Posterior vena cava (tissue), 2 donors: Measurements from ENCODE around the gene CAMKK2. TPM values are rescaled to one million over a fixed set of nuclear protein-coding genes. Genes with fewer than 3 reads are reported as not detected.
"Not testable (repeated sequence)": the region's sequence is repeated elsewhere in the genome, so short reads cannot be mapped to it uniquely, and the experiment has no call there.

Source experiments
- DNase-seq: peaks from one replicate; pipeline ENCODE4 v3.0.0-alpha.2; 2020; ENCODE audit warnings: low spot score
- intact Hi-C, 2 donors: fragments of 100-400 bp; cut with DNase I; formaldehyde crosslinking; loops; one replicate each; pipeline versions ENCODE4 v1.14.1 to v1.14.2; 2022 to 2023
- total RNA-seq, 2 donors: library from RNA; stranded (reverse); fragmentation: NEBNext Ultra II Directional; extraction: Animal tissue kit (Norgen Biotek cat#: 25700); gene quantifications; one replicate each; pipeline ENCODE4 v1.2.1, GENCODE V29; 2021
- donor health status: DM: yes; HTN: yes; CAD: no.
- donor health status: DM: yes; HTN: yes; CAD: no.

The CAMKK2 gene
- total RNA-seq, 2 donors from 2014 or later = 39.2 to 39.7 TPM

DNA sequence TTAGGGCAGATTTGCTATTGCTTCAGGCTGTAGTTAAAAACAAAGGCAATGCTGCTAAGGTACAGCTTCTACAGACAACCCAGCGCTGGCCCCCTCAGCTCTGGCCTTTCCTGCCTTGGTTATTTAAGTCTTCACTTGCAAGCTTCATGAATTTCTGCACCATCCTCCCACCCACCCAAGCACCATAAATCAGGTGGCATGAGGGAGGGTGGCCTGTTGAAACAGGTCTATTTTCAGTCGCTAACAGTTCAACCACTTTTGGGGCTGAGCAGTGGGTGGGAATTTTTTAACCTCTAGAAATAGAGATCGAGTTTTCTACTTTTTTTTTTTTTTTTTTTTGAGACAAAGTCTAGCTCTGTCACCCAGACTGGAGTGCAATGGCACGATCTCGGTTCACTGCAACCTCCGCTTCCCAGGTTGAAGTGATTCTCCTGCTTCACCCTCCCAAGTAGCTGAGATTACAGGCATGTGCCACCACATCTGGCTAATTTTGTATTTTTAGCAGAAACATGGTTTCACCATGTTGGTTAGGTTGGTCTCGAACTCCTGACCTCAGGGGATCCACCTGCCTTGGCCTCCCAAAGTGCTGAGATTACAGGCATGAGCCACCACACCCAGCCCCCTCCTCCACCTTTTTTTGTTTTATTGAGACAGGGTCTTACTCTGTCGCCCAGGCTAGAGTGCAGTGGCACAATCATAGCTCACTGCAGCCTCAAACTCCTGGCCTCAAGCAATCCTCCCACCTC is 38.6 kb downstream of the CAMKK2 start:
- intact Hi-C loops = not testable (repeated sequence)

DNA sequence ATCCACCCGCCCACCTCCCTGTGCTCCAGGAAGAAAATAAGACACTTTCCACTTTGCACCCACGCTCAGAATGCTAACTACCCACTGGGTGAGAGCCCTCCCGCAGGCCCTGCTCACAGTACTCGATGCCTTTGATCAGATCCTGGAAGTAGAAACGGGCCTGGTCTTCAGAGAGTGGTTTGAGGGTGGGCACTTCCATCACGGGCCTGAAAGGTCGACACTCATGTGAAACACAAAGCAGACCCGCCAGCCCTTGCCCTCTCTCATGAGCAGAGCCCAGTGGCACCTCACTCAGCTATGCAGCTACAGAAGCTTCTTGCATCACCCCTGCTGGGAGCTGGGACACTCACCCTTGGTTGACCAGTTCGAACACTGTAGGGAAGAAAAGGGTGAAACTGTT is 41.1 kb downstream of the CAMKK2 start:
- intact Hi-C loops = no loop called here
- no peak for DNase-seq

More for the DNA sequence above, 38.6 kb downstream of the CAMKK2 start:
- DNase-seq = not testable (repeated sequence)

DNA sequence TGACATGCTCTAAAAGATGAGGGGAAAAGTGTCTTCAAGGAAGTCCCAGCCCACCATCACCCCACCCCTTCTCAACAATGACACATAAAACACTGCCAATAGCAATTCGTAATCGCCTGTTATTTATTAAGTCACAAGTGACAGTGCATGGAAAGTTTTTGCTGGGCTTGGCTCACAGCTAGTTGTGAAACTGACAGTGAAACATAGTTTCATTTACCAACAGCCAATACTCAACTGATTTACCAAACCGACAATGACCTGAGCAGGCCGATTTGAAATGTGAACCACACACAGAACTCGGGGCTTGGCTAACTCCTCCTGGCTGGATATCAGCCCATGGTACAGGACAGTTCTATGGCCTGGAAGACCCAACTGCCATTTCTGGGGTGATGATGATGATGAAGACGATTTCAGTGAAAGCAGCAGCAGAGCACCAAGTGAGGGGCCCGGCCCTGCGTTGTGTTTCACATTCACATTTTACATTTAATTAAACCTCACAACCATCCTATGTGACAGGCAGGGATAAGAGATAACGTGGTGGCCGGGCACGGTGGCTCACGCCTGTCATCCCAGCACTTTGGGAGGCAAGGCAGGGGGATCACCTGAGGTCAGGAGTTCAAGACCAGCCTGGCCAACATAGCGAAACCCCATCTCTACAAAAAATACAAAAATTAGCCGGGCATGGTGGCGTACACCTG is 42.7 kb downstream of the CAMKK2 start:
- intact Hi-C loops = no loop called here
- DNase-seq = no peak

DNA sequence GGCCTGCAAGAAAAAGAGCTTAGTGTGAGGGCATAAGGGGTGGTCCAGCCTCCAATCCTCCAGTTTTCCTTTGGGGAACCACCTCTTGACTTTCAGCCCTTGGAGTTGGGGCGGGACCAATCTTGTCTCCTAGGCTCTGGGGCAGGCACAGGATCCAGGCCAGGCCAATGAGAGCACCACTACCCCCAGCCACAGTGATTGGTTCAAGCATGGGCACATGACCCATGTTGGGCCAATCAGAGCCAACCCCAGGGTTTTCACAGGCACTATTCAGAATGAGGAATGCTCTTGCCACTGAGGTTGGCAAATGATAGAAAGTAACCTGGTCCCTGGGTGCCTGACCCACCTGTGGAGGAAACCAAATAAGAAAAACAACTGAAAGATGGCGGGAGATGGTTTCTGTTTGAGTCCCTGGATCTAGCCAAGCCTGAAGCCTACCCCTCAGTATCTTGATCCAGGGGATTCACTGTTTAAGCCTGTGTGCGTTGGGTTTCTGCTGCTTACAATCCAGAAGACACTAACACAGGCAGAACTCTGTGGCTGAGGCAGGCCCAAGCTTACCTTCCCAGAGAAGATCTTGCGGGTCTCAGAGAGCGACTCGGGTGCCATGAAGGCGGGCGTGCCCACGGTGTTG is 43.7 kb downstream of the CAMKK2 start:
- intact Hi-C loops = no loop called here
- DNase-seq = no peak

DNA sequence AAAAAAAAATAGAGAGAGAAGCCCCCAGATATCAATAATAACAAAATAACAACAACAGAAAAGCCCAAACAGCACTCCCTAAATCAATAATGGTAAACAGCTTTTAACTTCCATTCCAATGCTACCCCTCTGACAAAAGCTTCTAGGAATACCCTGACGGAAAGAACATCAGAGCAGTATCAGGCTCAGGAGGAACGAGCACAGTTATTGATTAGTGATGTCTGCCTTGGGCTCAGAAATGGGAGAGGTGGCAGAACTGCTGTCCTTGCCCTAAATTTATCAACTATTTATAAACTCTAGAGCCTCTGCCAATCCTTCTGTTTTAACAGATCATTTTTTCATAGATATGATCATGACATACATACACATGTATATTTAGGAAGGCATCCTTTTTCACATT is 44.7 kb downstream of the CAMKK2 start:
- DNase-seq = no peak
- intact Hi-C loops = no loop called here

DNA sequence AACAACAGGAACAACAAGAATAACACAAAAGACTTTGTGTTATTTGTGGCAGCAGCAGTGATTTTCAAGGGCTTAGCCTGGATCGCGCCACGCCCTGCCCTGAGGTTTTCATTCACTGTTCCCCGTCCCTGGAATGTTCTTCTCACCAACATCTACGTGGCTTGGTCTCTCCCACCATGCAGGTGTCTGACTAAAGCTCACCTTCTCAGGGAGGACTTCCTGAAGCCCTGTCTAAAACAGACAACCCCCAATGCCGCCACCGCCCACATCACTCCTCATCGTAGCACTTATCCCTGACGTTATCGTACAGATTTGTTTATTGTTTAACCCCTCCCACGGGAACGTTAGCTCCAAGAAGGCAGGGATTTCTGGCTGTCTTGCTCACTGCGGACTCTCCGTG is 46.1 kb downstream of the CAMKK2 start:
- intact Hi-C loops = no loop called here

DNA sequence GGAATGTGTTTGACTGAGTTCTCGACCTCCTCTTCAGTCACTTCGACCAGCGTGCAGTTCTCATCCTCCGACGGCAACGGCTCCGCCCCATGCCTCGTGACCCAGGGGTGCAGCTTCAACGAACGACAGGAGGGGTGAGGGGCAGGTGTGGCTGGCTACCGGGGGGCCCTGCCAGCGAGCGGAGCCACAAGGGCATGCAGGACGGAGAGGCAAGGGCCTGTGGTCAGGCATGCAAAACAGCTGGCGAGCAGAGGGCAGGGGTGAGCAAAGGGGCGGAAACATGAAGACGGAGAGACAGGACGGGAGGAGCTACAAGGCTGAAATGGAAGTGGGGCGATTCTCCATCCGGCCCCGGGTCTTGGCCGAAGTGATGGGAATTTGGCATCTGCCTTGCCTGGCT is 47.9 kb downstream of the CAMKK2 start:
- intact Hi-C loops = no loop called here
- DNase-seq = no peak

More for the DNA sequence above, 46.1 kb downstream of the CAMKK2 start:
- no peak for DNase-seq

DNA sequence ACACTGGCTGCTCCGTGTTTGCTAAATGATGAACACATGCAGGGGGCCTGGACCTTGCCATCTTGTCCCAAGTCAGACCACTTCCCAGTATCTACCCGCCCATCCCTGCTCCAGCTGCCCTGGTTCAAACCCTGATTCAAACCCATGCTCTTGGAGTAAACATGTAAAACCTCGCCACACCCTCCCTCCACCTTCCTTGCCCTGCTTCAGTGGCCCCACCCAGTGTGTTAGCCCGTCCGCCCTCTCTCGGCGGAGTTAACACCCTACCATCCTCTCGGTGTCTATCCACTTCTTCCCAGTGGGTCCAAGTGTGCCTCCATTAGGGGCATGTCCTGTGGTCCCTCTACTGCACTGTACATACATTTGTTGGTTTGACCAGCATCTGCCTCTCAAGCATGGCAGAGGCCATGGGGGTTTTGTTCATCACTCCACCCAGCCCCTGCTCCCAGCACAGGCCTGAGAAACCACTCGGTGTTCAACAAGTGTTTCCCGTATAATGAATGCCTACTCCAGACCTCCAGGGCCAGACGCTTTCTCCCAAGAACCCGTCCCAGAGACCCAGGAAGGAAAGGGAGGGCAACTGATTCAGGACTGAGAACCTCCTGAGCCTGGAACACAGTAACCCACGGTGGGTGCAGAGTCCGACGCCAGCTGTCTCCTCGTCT is 49.5 kb downstream of the CAMKK2 start:
- DNase-seq = no peak
- intact Hi-C loops = no loop called here

DNA sequence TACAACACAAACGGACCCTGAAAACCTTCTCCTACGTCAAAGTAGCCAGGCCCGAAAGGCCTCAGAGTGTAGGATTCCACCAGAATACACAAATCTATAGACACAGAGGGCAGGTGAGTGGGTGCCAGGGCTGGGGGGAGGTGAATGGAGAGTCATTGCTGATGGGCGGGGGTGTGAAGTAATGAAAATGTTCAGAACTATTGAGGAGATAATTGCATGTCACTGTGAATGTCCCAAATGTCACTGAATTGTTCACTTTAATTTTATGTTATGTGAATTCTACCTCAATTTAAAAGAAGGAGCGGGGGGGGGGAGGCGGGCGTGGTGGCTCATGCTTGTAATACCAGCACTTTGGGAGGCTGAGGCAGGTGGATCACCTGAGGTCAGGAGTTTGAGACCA is 50.6 kb downstream of the CAMKK2 start:
- intact Hi-C loops = no loop called here
- no peak for DNase-seq

DNA sequence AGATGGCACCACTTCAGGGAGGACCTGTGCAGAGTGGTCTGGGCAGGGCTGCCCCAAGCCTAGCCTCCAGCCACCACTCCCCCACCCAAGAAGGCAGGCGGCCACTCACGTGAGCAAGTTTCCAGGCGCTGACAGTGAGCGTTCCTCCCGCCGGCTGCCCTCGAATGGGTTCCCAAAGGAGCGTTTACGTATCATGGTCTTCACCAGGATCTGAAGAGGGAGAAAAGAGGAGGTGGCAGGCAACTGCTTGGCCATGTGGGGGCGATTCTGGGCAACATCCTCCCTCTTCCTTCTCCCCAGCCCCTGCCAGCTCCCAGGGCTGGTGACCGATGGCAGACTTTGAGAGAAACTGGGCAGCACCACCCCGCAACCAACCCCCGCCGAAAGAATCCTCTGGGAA is 51.5 kb downstream of the CAMKK2 start:
- intact Hi-C loops = no loop called here
- no peak for DNase-seq

DNA sequence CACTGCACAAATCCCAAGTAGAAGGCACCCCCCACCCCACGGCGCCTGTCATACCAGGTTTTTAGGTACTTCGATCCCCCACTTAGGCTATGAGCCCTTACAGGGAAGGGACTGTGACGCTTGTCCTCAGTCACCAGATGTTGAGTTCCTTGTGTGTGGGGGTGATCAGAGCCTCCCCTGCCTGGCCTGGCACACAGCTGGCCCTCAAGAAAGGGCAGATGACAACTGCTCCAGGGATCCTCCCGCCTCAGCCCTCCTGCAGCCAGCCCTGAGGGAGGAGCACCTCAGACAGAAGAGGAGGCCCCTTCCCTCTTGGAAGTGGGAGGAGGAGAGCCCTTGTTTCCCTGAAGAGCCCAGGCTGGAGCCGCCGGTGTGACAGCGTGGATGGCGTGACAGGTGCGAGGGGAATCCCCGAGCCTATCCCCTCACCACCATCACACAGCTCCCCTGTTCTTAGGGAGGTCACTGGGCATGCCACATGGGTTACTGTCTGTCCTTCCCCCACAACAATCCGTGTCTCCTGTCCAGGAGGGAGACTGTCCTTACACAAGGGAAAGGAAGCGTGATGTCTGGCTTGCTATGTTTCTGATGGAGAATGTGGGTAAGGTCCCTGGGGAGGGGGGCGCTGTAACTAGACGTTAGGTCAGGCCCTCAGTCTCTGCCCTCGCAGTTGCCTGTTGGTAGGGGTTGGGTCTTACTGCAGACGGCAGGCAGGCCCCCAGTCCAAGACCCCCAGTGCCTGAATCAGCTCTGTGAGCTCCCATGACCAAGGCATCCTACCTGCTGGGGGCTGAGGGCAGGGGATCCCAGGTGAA is 55.1 kb downstream of the CAMKK2 start:
- no peak for DNase-seq
- intact Hi-C loops = no loop called here

DNA sequence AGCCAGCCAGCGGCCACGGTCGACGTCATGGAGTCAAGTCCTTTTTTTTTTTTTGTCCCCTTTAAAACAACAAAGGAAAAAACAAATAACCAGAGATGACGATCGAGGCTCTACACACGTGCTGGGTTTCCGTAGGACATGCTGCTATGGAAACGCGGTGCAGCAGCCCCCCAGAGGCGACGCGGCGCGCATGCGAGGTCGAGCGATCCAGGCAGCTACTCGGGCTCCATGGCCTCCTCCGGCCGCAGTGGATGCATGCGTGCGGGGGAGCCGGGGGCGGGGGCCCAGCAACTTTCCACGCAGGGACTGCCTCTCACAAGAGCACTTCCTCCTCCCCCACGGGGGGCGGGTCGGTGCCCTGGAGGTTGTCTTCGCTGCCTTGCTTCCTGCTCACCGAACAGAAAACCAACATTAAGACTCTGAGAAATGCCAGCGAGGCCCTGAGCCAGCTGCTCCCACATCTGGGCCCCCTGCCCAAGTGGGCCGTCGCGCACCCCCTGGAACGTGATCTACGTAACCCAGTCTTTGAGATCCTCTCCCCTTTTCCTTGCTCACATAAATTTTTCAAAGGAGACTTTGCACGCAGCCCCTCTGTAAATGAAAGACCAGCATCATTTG is 55.9 kb downstream of the CAMKK2 start:
- peak; percentile 94 for DNase-seq
- intact Hi-C loops = no loop called here

DNA sequence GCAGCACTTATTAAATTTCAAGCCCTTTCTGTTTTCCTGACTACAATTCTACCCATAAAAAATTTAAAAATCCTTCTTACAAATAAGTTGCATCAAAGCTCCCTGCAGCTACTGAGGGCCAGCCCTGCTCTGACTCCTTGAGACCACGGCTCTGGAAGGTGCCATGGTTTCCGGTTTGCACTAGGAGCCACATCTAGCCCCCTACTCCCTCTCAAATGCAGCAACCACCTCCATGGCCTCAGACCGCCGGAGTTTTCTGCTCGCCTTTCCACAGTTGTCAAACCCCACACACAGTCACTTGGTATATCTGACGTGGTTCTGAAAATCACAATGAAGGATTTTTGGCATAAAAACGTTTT is 56.5 kb downstream of the CAMKK2 start:
- DNase-seq = no peak
- intact Hi-C loops = no loop called here

DNA sequence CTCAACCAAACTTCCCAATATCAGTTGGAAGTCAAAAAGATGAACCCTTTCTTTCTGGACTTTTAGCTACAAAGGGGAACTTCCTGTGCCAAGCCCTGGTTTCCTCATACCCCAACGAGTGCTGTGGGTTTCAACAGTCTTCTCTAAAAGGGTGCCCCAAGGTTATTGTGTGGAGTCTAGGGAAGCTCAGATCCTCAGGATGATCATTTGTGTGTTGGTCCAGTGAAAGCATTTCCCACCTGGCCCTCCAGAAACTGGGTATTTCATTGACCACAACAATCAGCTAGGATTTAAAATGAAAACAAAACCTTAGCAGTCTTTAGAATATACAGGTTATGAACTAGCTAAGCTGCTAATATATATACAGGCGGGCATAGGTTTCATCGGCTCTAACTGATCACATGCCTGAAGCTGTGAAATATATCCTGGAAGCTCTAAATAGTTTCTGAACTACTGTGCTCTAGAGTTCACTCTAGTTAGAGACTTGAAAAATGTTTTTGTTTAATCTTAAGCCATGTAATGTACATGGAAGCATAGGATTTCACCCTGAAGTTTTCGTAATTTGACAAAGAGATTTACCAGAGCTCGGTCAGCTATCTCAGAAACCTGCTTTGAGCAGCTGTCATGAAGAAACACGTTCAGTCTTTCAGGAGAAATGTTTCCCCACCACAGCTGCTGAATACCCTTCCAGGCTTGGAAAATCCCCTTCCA is 57.0 kb downstream of the CAMKK2 start:
- intact Hi-C loops = loop anchor here in 1 of 2 donors (10.0 kb wide), 1 partner anchor 125 kb away; no protein-coding TSS in a partner anchor

DNA sequence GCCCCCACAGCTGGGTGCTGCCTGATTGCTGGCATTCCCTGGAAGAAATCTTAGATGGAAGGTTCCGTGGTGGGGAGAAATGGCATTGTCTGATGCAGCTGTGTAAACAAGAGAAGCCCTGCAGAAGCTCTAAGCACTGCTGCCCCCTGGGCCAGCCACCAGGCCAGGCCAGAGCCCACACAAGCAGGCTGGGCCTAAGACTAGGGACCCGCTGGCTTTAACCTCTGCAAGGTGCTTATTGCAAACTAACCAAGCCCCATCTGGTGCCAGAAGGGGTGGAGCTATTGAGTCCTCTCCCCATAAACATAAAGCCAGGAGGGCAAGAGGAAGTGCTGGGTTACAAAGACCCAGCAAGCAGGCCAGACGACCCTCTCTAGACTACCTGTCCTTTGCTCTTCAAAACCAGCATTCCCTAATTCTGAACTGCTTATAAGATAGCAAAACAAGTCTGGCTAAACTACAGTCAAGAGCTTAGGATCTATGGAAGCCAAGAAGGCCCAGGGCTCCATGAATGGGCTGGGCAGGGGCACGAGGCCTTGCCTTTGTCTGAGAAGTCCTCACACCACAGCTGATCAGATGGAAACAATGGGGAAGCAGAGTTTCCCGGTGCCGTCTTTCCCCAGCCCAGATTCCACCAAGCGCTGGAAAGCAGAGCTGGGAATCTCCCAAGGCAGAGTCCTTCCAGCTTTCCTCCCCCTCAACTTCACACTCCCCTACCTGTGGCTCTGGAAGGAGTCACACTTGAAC is 57.7 kb downstream of the CAMKK2 start:
- DNase-seq = no peak
- intact Hi-C loops = loop anchor here in 1 of 2 donors (10.0 kb wide), 1 partner anchor 124 kb away; no protein-coding TSS in a partner anchor

More for the DNA sequence above, 57.0 kb downstream of the CAMKK2 start:
- DNase-seq = no peak

DNA sequence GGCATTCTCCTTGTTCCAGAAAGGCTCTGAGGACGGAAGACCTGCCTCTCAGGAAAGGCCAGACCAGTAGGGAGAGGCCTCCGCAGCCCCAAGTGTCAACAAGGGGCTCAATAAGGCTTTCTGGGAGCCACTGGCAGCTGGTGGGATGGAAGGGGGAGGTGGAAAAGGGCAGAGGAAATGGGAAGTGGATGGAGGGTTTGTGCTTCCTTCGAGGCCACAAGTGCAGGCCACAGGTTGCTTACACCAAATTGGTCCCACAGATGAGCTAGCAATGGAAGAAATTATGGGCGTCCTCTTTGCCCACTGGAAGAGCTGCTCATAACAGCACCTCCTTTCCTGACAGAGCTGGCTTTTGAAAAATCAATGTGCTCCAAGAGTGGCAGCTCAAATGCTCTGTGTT is 58.4 kb downstream of the CAMKK2 start:
- intact Hi-C loops = loop anchor here in 1 of 2 donors (10.0 kb wide), 1 partner anchor 123 kb away; no protein-coding TSS in a partner anchor
- DNase-seq = no peak

DNA sequence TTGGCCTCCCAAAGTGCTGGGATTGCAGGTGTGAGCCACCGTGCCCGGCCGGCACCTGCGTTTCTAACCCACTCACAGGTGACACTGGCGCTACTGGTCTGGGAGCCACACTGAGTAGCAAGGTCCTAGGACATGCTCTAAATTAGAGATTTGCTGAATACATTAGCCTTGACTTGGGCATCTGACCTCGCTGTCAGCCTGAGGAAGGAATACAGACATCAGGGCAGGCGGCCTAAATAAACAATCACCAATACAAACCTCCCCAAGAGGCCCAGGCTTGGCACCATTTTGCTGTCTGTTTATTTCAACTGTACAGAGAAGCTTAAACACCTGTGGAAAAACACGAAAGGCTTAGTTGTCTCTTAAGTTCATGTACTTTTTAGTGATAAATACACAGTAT is 59.1 kb downstream of the CAMKK2 start:
- DNase-seq = no peak
- intact Hi-C loops = loop anchor here in 1 of 2 donors (10.0 kb wide), 1 partner anchor 123 kb away; no protein-coding TSS in a partner anchor
